Motor neuron (in vitro differentiated cells): ENCODE data around the gene ZNRF1. TPM values are rescaled to one million over a fixed set of nuclear protein-coding genes. Genes with fewer than 3 reads are reported as not detected.

ENCODE experiments used
- ATAC-seq, 8 experiments: fragments of 200-7000 bp; cut with Tn5 transposase; replicated peaks in 6 of 8; 2 replicates each; pipeline ENCODE4 v1.8.0; 2021; ENCODE audit warnings: mild to moderate bottlenecking in 8 of 8, moderate library complexity in 8 of 8
- H3K27ac ChIP-seq, 2 donors: fragments of 250-450 bp; sonication (Bioruptor Pico); 2 replicates each; pipeline ENCODE4 v1.9.0; 2021; ENCODE audit warnings: antibody characterized with exemption in 2 of 2, mild to moderate bottlenecking in 2 of 2, moderate library complexity in 1 of 2
- H3K4me1 ChIP-seq, 2 donors: fragments of 250-450 bp; sonication (Bioruptor Pico); replicated peaks in 1 of 2; 2 replicates each; pipeline ENCODE4 v1.6.1; 2021; ENCODE audit warnings: antibody characterized with exemption in 2 of 2, mild to moderate bottlenecking in 2 of 2, moderate library complexity in 1 of 2
- H3K4me3 ChIP-seq, 5 donors: fragments of 250-450 bp; sonication (Bioruptor Pico); 2 replicates each; pipeline ENCODE4 v1.9.0; 2021; ENCODE audit warnings: antibody characterized with exemption in 5 of 5, mild to moderate bottlenecking in 5 of 5, moderate library complexity in 4 of 5
- WGBS, 10 experiments: fragments of 450-650 bp; shearing (Covaris generic); methylation state at CpG; one replicate each; pipeline ENCODE4 v1.0.0; 2022; 5-methylcytosine and 5-hydroxymethylcytosine counted together
- in situ Hi-C, 9 experiments: fragments of 400-800 bp; cut with MboI; loops; one replicate each; pipeline ENCODE4 v1.15.0; 2021; ENCODE audit warnings: low sequenced_read_pairs in 9 of 9, low pct_unique_long_range_greater_than_20kb in 2 of 9; ENCODE audit not compliant: unreplicated experiment in 9 of 9
- total RNA-seq, 8 experiments: library from RNA; unstranded; fragments of 300-600 nt; gene quantifications; 2 replicates each; pipeline versions ENCODE4 v1.2.3 to v1.2.4, GENCODE V29; 2022

Gene ZNRF1
- total RNA-seq, 8 experiments from 2014 or later = 7.7 to 20.2 (median 14.2) TPM

GRCh38 chr16:75038036-75038858 lies 39.4 kb downstream of the ZNRF1 start:
- no peaks in the 10 kb centered on the region for H3K4me1 ChIP-seq
- no peak overlapping the region for H3K27ac ChIP-seq
- in situ Hi-C loops = no loop called here
- ATAC-seq = no peak
- 89 to 100% (median 100%) methylated on average over 1 to 3 of the region's 3 CpGs; no CpG with 5 or more reads in 3 of the 10 experiments for WGBS, 10 experiments
- no peak overlapping the region for H3K4me3 ChIP-seq

GRCh38 chr16:75039941-75040340 lies 41.1 kb downstream of the ZNRF1 start:
- Histone ChIP-seq H3K4me1 (peaks cover 0 to 1% of the 10 kb centered on the region in 2 donors), H3K4me3 (no peak overlapping the region), H3K27ac (no peak overlapping the region)
- in situ Hi-C loops = no loop called here
- 0 to 76% (median 65%) methylated on average over 1 to 6 of the region's 6 CpGs; no CpG with 5 or more reads in 1 of the 10 experiments for WGBS, 10 experiments
- no peak for ATAC-seq

DNA sequence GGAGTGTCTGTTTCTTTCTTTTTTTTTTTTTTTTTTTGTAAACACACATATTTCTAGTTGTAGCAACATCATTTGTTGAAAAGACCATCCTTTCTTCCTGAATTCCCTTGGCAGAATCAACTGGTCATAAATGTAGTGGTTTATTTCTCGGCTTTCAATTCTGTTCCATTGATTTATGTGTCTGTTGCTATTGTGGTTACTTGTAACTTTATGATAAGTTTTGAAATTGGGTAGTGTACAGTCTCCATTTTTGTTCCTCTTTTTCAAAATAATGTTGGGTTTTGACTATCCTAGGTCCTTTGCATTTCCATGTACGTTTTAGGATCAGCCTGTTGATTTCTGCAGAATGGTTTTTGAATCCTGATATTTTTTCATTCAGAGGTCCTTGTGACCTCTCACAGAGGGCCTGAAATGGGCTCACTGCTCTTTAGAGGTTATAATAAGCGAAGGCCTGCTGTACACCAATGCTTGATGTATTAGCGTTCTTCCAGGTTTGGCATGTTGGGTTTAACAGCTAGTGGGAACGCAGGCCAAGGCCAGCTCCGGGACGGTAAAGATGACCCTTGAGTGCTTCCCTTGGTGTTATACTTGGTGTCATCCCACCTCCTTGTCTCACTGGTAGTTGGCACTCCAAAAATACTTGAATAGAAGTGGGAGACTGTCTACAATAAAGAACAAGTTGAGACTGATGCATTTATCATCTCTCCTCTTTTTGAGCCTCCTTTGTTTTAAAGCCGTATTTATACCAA lies 43.8 kb downstream of the ZNRF1 start:
- no peak overlapping the region for H3K27ac ChIP-seq
- ATAC-seq = no peak
- WGBS, 10 experiments = 72 to 95% (median 91%) methylated on average over 2 to 8 of the region's 8 CpGs
- in situ Hi-C loops = no loop called here
- H3K4me3 ChIP-seq = no peak overlapping the region
- peaks cover 0 to 2% of the 10 kb centered on the region in 2 donors for H3K4me1 ChIP-seq

GRCh38 chr16:75043175-75043895 lies 44.5 kb downstream of the ZNRF1 start:
- Histone ChIP-seq H3K4me3 (no peak overlapping the region), H3K4me1 (peaks cover 0 to 2% of the 10 kb centered on the region in 2 donors), H3K27ac (no peak overlapping the region)
- in situ Hi-C loops = no loop called here
- no peak for ATAC-seq
- WGBS, 10 experiments = 83 to 100% (median 94%) methylated on average over 1 to 2 of the region's 2 CpGs; no CpG with 5 or more reads in 6 of the 10 experiments

DNA sequence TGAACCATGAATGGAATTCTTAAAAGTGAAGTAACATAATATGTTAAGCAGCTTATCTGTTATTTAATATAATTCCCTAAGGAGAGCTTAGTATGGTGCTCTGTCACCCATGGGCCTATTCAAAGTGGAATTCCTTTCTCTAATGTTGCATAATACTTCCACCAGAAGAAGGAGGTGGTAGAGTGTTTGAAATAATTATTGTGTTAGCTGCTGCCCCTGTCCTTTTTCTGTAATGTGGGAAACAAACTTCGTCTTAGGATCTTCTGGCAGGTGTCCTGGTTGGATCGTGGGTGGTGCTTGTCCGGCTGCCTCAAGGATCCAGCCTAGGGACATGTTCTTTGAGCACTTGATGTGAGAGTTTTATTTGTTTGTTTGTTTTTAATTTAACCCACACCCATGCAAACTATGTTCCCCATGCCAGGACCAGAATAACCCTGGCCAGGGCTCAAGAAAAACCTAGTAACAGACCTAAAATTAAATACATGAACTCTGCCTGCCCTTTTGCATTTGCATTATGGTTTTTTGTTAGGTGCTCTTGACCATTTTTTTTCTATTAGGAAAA lies 46.1 kb downstream of the ZNRF1 start:
- no peak overlapping the region for H3K27ac ChIP-seq
- peak in 3 of 8 experiments; percentile 90 to 95 (median 90) for ATAC-seq
- in situ Hi-C loops = no loop called here

GRCh38 chr16:75045424-75045823 lies 46.6 kb downstream of the ZNRF1 start:
- peak in 1 of 8 experiments; percentile 4 for ATAC-seq
- Histone ChIP-seq H3K27ac (no peak overlapping the region), H3K4me3 (no peak overlapping the region), H3K4me1 (peaks cover 0 to 2% of the 10 kb centered on the region in 2 donors)
- in situ Hi-C loops = no loop called here
- 7 to 93% (median 74%) methylated on average over 1 to 3 of the region's 3 CpGs for WGBS, 10 experiments

More for the DNA sequence above, 46.1 kb downstream of the ZNRF1 start:
- Histone ChIP-seq H3K4me3 (no peak overlapping the region), H3K4me1 (peaks cover 0 to 2% of the 10 kb centered on the region in 2 donors)
- 0 to 100% (median 21%) methylated on average over 1 to 3 of the region's 3 CpGs; no CpG with 5 or more reads in 5 of the 10 experiments for WGBS, 10 experiments

GRCh38 chr16:75048054-75048453 lies 49.2 kb downstream of the ZNRF1 start:
- WGBS, 10 experiments = 83 to 100% (median 100%) methylated on average over 1 to 4 of the region's 4 CpGs; no CpG with 5 or more reads in 6 of the 10 experiments
- peaks cover 0 to 8% of the 10 kb centered on the region in 2 donors for H3K4me1 ChIP-seq
- H3K4me3 ChIP-seq = no peak overlapping the region
- H3K27ac ChIP-seq = no peak overlapping the region
- in situ Hi-C loops = no loop called here
- ATAC-seq = no peak

GRCh38 chr16:75048530-75048929 lies 49.7 kb downstream of the ZNRF1 start:
- peaks cover 0 to 8% of the 10 kb centered on the region in 2 donors for H3K4me1 ChIP-seq
- H3K27ac ChIP-seq = no peak overlapping the region
- no peak for ATAC-seq
- in situ Hi-C loops = no loop called here
- no peak overlapping the region for H3K4me3 ChIP-seq
- 69 to 97% (median 95%) methylated on average over 2 to 8 of the region's 8 CpGs; no CpG with 5 or more reads in 1 of the 10 experiments for WGBS, 10 experiments

DNA sequence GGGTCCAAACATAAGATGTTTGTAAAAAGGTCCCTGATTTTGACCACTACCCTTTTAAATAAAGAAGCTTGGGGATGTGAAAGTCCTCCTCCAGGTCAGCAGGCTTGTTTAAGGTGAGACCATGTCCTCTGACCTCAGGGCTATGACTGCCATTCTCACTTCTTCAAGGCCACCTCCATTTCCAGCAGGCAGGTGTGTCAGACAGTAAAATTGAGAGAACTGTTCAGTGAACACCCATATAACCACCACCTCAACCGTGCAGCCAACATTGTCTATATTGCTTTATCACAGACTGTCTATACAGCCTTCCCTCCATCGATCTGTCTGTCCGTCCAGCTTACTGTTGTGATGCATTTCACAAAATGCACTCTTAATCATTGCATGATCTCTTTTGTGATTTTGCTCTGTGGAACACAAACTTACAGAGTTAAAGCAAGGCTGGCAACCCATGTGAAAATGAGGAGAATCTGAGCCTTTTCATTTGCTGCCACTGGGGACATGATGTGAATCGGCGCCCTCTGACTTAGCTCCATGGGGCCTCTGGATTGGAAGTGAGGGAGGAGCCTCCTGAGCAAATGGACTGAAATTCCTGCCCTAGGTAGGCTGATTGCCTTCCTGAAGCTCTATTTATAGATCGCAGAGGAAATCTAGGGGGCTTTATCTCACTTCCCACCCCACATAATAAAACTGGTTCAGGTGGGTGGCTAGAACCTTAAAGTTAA lies 53.8 kb downstream of the ZNRF1 start:
- no peak overlapping the region for H3K27ac ChIP-seq
- in situ Hi-C loops = no loop called here
- no peak for ATAC-seq
- peaks cover 0 to 8% of the 10 kb centered on the region in 2 donors for H3K4me1 ChIP-seq
- WGBS, 10 experiments = 60 to 100% (median 90%) methylated on average over 1 to 6 of the region's 6 CpGs
- H3K4me3 ChIP-seq = no peak overlapping the region

GRCh38 chr16:75053791-75054555 lies 55.1 kb downstream of the ZNRF1 start:
- Histone ChIP-seq H3K4me3 (no peak overlapping the region), H3K4me1 (peaks cover 0 to 8% of the 10 kb centered on the region in 2 donors), H3K27ac (no peak overlapping the region)
- in situ Hi-C loops = no loop called here
- peak in 4 of 8 experiments; percentile 30 to 48 (median 46) for ATAC-seq
- 33 to 100% (median 83%) methylated on average over 1 to 4 of the region's 4 CpGs; no CpG with 5 or more reads in 2 of the 10 experiments for WGBS, 10 experiments

DNA sequence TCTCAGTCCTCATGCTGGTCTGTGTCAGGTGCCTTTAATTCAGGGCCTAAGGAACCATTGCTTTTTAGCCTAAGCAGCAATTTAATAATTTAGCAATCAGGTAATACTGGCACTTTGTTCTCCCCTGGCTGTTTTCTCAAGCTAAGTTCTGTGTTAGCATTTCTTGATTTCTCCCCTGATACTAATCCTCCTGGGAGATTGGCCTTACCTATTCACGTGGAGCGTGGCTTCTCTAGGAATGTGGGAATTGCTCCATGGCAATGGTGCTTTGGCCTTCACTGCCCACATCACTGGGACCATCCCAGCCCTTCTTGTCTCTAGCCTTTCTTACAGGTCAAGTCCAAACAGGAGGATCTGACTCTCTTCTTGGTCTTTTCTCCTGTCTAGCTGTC lies 55.7 kb downstream of the ZNRF1 start:
- H3K27ac ChIP-seq = no peak overlapping the region
- WGBS, 10 experiments = 90 to 100% (median 97%) methylated on average over 2 of the region's 2 CpGs; no CpG with 5 or more reads in 4 of the 10 experiments
- no peak for ATAC-seq
- in situ Hi-C loops = no loop called here
- H3K4me3 ChIP-seq = no peak overlapping the region
- H3K4me1 ChIP-seq = peaks cover 0 to 8% of the 10 kb centered on the region in 2 donors
